GM23338 (cell line): Measurements from ENCODE around the gene ASPSCR1.

Source experiments
- CREB1 ChIP-seq: fragments of 250-450 bp; sonication (Bioruptor Pico); IDR thresholded peaks from 2 replicates; pipeline ENCODE4 v1.5.0; 2020; ENCODE audit warnings: low read depth, mild to moderate bottlenecking, moderate library complexity
- EZH2 ChIP-seq: fragments of 200-600 bp; sonication (generic); IDR thresholded peaks from one replicate; pipeline ENCODE4 v1.8.0; 2017; ENCODE audit warnings: antibody characterized with exemption, mild to moderate bottlenecking, low read depth; ENCODE audit not compliant: unreplicated experiment
- EZH2phosphoT487 ChIP-seq: fragments of 200-600 bp; sonication (generic); IDR thresholded peaks from one replicate; pipeline ENCODE4 v1.8.1; 2018; ENCODE audit warnings: antibody characterized with exemption; ENCODE audit not compliant: unreplicated experiment
- JUNB ChIP-seq: IDR thresholded peaks from one replicate; pipeline ENCODE4 v1.6.1; 2016; ENCODE audit warnings: antibody characterized with exemption; ENCODE audit not compliant: unreplicated experiment
- NANOG ChIP-seq: IDR thresholded peaks from 2 replicates; pipeline ENCODE4 v1.6.1; 2016; ENCODE audit warnings: antibody characterized with exemption, borderline replicate concordance
- POLR2AphosphoS5 ChIP-seq: IDR thresholded peaks from 2 replicates; pipeline ENCODE4 v1.6.1; 2016; ENCODE audit warnings: antibody characterized with exemption, low read depth
- STAT1 ChIP-seq: IDR thresholded peaks from one replicate; pipeline ENCODE4 v1.6.1; 2016; ENCODE audit warnings: antibody characterized with exemption; ENCODE audit not compliant: unreplicated experiment
- ZNF114 ChIP-seq: fragments of 250-450 bp; sonication (Bioruptor Pico); IDR thresholded peaks from 2 replicates; pipeline ENCODE4 v1.5.0; 2020; ENCODE audit warnings: mild to moderate bottlenecking, moderate library complexity
- ZNF331 ChIP-seq: fragments of 250-450 bp; sonication (Bioruptor Pico); IDR thresholded peaks from 2 replicates; pipeline ENCODE4 v1.5.0; 2020; ENCODE audit warnings: low read depth, mild to moderate bottlenecking, moderate library complexity
- TF ChIP-seq, protein P1 (sequence below), 2 experiments: fragments of 200-600 bp in 1 of 2; sonication (generic) in 1 of 2; conservative IDR thresholded peaks; 2 replicates each; pipeline versions ENCODE4 v1.5.1 to v1.6.1; 2016 to 2017; ENCODE audit warnings: antibody characterized with exemption in 2 of 2, low read depth in 2 of 2, mild to moderate bottlenecking in 2 of 2, moderate library complexity in 1 of 2
- TF ChIP-seq, protein P2 (sequence below): IDR thresholded peaks from one replicate; pipeline ENCODE4 v1.6.1; 2018; ENCODE audit warnings: antibody characterized with exemption; ENCODE audit not compliant: unreplicated experiment
- TF ChIP-seq, protein P3 (sequence below): fragments of 250-450 bp; sonication (Bioruptor Pico); IDR thresholded peaks from 2 replicates; pipeline ENCODE4 v1.5.0; 2020; ENCODE audit warnings: mild to moderate bottlenecking, moderate library complexity
- TF ChIP-seq, protein P4 (sequence below): IDR thresholded peaks from 2 replicates; pipeline ENCODE4 v1.6.1; 2016; ENCODE audit warnings: antibody characterized with exemption

DNA sequence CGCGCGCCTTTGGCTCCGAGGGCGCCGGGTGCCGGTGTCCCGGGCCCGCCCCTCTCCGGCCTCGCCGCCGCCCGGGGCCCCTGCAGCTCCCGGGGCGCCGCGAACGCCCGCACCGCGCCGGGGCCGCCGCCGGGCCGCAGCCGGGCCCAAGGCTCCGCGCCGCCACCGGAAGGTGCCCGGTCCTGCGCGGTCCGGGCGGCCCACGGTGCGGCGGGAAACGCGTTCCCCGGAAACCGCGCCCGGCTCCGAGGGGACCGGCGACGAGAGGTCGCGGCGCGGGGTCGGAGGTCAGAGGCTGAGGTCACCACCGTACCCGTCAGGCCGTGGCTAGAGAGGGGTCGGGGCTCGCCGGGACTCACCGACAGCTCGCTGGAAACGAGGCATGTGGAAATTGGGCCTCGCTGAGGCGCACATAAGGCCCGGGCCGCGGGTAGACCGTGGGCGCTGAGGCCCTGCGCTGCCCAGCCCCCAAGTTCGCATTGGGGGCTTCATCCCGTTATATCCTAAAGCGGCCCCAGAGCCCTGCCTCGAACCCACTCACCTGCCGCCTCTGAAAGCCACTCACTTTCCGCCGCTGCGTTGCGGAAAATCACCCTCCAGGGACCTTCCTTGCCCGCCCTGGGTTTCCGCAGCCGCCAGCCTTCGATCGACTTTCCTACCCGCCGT lies 88.3 kb downstream of the ASPSCR1 start, which contains the start of gene DUS1L:
- TF ChIP-seq, protein P1, sequence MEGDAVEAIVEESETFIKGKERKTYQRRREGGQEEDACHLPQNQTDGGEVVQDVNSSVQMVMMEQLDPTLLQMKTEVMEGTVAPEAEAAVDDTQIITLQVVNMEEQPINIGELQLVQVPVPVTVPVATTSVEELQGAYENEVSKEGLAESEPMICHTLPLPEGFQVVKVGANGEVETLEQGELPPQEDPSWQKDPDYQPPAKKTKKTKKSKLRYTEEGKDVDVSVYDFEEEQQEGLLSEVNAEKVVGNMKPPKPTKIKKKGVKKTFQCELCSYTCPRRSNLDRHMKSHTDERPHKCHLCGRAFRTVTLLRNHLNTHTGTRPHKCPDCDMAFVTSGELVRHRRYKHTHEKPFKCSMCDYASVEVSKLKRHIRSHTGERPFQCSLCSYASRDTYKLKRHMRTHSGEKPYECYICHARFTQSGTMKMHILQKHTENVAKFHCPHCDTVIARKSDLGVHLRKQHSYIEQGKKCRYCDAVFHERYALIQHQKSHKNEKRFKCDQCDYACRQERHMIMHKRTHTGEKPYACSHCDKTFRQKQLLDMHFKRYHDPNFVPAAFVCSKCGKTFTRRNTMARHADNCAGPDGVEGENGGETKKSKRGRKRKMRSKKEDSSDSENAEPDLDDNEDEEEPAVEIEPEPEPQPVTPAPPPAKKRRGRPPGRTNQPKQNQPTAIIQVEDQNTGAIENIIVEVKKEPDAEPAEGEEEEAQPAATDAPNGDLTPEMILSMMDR (conservative IDR thresholded peaks at IDR 0.05; ENCODE audit: low read depth in 2 of 2), result no peak
- TF ChIP-seq ZNF331 (CRISPR knock-in tag) (no peak), POLR2AphosphoS5 (peak; percentile 59; the same call in 1 of the 2 replicates), EZH2 (no peak), CREB1 (CRISPR knock-in tag) (peak; percentile 80), EZH2phosphoT487 (no peak), JUNB (no peak), STAT1 (no peak), NANOG (no peak), ZNF114 (CRISPR knock-in tag) (no peak)
- TF ChIP-seq, protein P2, sequence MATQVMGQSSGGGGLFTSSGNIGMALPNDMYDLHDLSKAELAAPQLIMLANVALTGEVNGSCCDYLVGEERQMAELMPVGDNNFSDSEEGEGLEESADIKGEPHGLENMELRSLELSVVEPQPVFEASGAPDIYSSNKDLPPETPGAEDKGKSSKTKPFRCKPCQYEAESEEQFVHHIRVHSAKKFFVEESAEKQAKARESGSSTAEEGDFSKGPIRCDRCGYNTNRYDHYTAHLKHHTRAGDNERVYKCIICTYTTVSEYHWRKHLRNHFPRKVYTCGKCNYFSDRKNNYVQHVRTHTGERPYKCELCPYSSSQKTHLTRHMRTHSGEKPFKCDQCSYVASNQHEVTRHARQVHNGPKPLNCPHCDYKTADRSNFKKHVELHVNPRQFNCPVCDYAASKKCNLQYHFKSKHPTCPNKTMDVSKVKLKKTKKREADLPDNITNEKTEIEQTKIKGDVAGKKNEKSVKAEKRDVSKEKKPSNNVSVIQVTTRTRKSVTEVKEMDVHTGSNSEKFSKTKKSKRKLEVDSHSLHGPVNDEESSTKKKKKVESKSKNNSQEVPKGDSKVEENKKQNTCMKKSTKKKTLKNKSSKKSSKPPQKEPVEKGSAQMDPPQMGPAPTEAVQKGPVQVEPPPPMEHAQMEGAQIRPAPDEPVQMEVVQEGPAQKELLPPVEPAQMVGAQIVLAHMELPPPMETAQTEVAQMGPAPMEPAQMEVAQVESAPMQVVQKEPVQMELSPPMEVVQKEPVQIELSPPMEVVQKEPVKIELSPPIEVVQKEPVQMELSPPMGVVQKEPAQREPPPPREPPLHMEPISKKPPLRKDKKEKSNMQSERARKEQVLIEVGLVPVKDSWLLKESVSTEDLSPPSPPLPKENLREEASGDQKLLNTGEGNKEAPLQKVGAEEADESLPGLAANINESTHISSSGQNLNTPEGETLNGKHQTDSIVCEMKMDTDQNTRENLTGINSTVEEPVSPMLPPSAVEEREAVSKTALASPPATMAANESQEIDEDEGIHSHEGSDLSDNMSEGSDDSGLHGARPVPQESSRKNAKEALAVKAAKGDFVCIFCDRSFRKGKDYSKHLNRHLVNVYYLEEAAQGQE, result no peak
- TF ChIP-seq, protein P3, sequence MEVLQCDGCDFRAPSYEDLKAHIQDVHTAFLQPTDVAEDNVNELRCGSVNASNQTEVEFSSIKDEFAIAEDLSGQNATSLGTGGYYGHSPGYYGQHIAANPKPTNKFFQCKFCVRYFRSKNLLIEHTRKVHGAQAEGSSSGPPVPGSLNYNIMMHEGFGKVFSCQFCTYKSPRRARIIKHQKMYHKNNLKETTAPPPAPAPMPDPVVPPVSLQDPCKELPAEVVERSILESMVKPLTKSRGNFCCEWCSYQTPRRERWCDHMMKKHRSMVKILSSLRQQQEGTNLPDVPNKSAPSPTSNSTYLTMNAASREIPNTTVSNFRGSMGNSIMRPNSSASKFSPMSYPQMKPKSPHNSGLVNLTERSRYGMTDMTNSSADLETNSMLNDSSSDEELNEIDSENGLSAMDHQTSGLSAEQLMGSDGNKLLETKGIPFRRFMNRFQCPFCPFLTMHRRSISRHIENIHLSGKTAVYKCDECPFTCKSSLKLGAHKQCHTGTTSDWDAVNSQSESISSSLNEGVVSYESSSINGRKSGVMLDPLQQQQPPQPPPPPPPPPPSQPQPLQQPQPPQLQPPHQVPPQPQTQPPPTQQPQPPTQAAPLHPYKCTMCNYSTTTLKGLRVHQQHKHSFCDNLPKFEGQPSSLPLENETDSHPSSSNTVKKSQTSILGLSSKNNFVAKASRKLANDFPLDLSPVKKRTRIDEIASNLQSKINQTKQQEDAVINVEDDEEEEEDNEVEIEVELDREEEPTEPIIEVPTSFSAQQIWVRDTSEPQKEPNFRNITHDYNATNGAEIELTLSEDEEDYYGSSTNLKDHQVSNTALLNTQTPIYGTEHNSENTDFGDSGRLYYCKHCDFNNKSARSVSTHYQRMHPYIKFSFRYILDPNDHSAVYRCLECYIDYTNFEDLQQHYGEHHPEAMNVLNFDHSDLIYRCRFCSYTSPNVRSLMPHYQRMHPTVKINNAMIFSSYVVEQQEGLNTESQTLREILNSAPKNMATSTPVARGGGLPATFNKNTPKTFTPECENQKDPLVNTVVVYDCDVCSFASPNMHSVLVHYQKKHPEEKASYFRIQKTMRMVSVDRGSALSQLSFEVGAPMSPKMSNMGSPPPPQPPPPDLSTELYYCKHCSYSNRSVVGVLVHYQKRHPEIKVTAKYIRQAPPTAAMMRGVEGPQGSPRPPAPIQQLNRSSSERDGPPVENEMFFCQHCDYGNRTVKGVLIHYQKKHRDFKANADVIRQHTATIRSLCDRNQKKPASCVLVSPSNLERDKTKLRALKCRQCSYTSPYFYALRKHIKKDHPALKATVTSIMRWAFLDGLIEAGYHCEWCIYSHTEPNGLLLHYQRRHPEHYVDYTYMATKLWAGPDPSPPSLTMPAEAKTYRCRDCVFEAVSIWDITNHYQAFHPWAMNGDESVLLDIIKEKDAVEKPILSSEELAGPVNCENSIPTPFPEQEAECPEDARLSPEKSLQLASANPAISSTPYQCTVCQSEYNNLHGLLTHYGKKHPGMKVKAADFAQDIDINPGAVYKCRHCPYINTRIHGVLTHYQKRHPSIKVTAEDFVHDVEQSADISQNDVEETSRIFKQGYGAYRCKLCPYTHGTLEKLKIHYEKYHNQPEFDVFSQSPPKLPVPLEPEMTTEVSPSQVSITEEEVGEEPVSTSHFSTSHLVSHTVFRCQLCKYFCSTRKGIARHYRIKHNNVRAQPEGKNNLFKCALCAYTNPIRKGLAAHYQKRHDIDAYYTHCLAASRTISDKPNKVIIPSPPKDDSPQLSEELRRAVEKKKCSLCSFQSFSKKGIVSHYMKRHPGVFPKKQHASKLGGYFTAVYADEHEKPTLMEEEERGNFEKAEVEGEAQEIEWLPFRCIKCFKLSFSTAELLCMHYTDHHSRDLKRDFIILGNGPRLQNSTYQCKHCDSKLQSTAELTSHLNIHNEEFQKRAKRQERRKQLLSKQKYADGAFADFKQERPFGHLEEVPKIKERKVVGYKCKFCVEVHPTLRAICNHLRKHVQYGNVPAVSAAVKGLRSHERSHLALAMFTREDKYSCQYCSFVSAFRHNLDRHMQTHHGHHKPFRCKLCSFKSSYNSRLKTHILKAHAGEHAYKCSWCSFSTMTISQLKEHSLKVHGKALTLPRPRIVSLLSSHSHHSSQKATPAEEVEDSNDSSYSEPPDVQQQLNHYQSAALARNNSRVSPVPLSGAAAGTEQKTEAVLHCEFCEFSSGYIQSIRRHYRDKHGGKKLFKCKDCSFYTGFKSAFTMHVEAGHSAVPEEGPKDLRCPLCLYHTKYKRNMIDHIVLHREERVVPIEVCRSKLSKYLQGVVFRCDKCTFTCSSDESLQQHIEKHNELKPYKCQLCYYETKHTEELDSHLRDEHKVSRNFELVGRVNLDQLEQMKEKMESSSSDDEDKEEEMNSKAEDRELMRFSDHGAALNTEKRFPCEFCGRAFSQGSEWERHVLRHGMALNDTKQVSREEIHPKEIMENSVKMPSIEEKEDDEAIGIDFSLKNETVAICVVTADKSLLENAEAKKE (CRISPR knock-in tag), result no peak
- TF ChIP-seq, protein P4, sequence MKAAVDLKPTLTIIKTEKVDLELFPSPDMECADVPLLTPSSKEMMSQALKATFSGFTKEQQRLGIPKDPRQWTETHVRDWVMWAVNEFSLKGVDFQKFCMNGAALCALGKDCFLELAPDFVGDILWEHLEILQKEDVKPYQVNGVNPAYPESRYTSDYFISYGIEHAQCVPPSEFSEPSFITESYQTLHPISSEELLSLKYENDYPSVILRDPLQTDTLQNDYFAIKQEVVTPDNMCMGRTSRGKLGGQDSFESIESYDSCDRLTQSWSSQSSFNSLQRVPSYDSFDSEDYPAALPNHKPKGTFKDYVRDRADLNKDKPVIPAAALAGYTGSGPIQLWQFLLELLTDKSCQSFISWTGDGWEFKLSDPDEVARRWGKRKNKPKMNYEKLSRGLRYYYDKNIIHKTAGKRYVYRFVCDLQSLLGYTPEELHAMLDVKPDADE, result peak; percentile 79
